Amygdala (tissue), 56 donors: Measurements from ENCODE around the gene EPS8L1.
"Not testable (repeated sequence)": the region's sequence is repeated elsewhere in the genome, so short reads cannot be mapped to it uniquely, and the experiment has no call there.

ENCODE experiments used
- DNase-seq, 56 donors: peaks; one replicate each; lab custom pipeline; 2025; lab: John Stamatoyannopoulos, UW

The EPS8L1 gene

DNA sequence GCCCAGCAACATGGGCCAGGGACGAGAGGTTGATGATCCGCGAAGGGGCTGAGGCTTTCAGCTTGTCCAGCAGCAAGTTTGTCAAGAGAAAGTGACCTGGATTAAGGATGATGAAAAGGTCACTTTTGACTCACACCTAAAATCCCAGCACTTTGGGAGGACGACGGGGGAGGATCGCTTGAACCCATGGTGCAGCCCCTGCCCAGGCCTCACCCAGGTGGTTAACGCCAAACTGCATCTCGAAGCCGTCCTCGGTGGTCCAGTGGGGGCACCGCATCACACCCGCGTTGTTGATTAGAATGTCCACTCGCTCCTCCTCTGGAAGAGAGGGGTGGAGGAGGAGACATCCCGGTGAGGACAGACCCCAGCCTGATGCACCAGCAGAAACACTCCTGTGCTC, 27.2 kb upstream of the EPS8L1 start:
- DNase-seq, result no peak

DNA sequence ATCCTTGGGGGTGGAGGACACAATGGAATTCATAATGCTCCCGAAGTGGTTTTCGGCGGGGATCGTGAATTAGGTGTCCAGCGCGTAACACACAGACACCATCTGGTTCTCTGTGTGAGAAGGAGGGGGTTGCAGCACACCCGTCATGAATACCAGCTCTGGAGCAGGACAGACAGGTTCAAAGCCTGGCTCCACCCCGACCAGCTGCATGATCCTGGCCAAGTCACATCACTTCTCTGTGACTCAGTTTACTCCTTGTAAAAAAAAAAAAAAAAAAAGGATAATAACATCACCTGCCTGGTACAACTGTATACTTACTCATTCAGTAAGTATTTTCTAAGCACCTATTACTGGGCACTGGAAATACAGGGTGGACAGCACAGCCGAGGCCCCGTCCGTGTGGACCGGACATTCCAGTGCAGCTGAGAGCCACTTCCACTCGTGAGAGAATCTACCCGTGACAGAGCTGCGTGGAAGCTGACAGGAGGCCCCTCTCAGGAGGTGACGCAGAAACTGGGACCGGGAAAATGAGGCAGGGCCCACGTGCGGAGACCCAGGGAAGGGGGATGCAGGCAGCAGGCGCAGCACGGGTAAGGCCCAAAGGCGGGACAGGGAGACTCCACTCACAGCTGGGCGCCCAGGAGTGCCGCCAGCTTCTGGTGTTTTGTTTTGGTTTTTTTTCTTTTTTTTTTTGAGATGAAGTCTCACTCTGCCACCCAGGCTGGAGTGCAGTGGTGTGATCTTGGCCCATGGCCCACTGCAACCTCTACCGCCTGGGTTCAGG, 24.7 kb upstream of the EPS8L1 start:
- DNase-seq, result no peak

DNA sequence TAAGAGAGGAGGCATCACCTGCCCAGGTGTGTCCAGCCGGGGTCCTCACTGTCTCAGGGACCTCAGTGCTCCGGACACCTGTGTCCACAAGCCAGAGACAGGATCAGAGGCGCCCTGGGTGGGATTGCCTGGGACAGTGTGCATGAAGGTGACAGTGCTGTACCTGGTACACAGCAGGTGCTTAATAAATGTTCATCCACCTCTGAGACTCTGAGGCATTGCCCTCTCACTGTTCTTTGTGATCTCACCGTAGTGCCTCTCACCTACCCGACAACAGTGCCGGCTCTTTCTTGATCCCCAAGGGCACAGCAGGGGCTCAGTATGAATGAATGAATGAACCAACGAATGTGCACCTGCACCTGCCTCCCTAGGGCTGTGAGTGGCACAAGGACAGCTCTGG, 21.9 kb upstream of the EPS8L1 start:
- no peak for DNase-seq

DNA sequence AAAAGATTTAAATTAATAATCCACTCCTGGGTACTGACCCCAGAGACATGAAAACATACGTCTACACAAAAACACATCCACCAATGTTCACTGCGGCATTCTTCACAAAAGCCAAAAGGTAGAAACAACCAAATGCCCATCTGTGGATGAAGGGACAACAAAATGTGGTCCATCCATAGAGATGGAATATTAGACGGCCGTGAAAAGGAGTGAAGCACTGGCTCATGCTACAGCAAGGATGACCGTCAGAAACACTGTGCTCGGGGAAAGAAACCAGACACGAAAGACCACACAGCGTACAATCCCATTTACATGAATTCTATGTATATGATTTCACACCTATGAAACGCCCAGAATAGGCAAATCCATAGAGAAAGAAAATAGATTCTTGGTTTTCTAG, 18.8 kb upstream of the EPS8L1 start:
- no peak for DNase-seq

DNA sequence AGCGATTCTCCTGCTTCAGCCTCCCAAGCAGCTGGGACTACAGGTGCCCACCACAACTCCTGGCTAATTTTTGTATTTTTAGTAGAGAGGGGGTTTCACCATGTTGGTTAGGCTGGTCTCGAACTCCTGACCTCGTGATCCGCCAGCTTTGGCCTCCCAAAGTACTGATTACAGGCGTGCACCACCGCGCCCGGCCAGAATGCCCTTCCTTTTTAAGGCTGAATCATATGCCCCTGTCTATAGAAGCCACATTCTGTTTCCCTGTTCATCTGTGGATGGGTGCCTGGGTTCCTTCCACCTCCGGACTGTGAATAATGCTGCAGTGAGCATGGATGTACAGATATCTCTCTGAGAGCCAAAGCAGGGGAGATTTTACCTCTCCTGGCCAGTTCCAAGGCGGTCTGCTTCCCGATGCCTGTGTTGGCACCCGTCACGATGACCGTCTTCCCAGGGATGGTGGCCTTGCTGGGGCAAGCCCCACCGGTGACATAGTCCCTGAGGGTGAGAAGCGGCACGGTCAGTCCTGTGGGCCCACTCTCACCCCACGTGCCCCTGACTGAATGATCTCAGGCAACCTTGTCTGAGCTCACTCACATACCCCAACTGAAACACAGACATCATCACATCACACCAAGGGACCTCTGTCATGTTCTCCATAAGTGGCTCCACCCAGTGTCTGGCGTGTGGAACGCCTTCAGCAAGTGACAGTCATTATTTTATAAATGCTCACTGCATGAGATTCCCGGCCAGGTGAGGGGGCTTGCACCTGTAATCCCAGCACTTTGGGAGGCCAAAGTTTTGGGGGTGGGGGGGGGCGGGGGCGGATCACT, 16.7 kb upstream of the EPS8L1 start:
- DNase-seq, result no peak

DNA sequence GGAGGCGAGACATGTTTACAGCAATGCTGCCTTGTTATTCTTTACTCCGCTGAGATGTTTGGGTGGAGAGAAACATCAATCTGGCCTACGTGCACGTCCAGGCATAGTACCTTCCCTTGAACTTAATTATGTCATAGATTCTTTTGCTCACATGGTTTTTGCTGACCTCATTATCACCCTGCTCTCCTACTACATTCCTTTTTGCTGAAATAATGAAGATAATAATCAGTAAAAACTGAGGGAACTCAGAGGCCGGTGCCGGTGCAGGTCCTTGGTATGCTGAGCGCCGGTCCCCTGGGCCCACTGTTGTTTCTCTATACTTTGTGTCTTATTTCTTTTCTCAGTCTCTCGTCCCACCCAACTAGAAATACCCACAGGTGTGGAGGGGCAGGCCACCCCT, 15.4 kb upstream of the EPS8L1 start:
- DNase-seq, result not testable (repeated sequence)

DNA sequence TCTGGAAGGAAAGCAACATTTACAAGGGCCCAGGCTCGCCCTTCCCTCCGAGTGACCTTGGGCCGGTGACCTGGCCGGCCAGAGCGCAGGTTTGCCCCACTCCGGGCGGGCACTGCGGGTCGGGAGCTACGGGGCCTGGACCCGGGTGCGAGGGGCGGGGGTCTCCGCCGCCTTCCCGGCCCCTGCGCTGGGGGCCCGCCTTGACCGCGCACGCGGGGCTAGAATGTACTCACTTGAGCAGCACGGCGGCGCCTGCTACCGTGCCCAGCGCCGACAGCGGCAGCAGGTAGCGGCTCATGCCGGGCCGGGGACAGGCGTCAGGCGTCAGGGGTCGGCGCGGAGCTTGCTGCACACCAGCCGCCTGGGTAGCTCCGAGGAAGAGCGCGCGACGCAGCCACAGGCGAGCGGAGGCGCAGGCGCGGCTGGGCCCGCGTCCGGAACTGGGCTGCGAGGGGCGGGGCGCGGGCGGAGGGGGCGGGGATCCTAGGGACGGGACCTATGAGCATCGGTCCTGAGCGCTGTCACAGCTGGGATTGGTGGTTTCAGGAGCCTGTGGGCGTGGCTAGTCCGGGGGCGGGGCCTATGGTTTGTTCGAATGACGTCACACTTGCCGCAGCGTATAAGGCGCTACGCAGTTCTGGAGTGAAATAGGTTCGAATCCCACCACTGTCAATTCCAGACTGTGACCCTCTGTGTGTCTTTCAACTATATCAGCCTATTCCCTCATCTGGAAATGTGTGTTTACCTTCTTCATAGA, 12.8 kb upstream of the EPS8L1 start, which contains the start of gene RDH13:
Gene RDH13 (minus strand): TSS at position 414 of the 757 bp plus-strand sequence. CDS start 116 bp downstream, at position 298.
- peak in 55 of 56 donors; percentile 12 to 97 (median 82) for DNase-seq

DNA sequence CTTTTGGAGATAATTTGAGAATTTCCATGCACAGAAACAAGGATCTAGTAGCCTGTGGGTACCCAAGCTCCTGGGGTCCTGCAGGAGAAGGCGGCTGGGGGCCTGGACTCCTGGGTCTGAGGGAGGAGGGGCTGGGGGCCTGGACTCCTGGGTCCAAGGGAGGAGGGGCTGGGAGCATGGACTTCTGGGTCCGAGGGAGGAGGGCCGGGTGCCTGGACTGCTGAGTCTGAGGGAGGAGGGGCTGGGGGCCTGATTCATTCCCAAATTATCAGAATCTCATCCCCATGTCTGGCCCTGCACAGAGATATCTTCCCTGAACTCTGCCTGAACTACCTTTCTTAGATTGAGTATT, 12.2 kb upstream of the EPS8L1 start:
- DNase-seq, result no peak

DNA sequence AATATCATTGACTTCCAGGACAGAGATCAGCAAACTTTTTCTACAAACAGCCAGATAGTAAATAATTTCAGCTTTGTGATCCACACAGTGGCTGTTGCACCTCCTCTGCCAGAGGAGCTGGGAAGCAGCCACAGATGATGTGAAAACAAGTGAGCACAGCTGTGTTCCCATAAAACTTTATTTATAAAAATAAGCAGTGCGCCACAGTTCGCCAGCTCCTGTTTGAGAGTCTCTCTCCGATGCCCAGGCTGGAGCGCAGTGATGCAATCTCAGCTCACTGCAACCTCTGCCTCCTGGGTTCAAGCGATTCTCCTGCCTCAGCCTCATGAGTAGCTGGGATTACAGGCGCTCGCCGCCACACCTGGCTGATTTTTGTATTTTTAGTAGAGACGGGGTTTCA, 10.2 kb upstream of the EPS8L1 start:
- DNase-seq, result not testable (repeated sequence)

DNA sequence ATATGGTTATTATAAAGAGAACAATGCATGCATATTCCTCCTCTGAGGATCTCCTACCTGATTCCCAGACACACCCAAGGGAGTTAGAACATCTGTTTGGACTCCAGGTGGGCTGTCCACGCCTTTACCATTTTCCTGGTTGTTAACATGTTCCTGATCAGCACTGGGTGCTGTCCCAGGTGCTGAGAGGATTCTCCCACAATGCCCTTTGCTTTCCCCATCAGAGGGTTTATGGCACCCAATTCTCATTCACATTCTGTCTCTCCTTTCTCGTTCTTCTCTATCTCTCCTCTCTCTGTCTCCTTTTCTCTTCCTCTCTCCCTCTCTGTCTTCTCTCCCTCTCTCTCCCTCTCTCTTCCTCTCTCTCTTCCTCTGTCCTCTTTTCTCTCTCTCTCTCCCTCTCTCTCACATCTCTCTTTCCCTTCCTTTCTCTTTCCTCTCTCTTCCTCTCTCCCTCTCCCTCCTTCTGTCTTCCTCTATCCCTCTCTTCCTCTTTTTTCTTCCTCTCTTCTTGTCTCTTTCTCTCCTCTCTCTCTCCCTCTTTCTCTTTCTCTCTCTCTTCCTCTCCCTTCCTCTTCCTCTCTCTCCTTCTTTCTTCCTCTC, 9.5 kb upstream of the EPS8L1 start:
- no peak for DNase-seq

DNA sequence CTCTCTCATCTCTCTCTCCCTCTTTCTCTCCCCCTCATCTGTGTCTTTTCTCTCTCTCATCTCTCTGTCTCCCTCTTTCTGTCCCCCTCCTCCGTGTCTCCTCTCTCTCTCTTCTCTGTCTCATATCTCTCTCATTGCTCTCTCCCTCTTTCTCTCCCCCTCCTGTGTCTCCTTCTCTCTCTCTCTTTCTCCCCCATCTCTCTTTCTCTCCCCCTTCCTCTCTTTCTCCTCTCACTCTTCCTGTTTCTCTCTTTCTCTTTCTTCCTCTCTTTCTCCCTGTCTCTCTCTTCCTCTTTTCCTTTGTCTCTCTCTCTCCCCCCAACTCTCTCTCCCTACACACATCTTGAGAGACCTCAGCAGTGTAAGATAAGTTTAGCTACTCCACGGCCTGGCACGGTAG, 7.8 kb upstream of the EPS8L1 start:
- DNase-seq, result no peak

DNA sequence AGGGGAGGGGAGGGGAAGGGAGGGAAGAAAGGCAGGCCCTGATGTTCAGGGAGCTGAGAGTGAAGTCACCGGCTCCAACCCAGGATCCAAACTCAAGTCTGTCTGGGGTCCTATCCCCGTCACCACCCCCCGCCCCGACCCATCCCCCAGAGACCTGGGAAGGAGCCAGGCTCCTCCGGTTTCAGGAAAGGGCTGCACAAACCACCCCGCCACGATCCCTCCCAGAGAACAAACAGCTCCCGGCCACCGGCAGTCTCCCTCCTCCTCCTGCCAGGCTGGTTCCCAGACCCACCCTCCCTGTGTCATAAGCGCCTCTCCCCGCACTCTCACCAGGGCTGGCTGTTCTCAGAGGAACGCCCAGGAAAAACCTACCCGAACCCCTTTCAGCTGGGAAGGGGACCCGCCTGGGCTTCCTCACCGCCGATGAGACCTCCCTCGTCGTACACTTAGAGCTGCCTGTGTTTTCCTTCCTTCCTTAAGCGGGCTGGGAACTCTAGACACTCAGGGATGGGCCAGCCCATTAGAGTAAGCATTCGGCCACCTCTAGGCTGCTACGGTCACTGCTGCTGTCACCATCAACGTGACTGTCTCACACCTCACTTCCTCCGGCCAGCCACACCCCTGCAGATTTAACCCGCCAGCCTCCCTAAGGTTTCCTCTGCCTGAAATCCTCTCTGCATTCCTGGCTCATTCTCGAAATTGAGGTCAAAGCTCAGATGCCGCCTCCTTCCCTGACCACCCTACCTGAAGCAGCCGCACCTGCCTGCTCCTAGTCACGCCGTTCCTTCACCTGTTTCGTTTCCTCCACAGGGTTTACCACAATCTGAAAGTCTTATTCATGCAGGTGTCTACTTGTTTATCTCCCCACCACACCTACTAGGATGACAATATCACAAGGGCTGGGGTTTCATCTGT, 6.5 kb upstream of the EPS8L1 start:
- DNase-seq, result no peak

DNA sequence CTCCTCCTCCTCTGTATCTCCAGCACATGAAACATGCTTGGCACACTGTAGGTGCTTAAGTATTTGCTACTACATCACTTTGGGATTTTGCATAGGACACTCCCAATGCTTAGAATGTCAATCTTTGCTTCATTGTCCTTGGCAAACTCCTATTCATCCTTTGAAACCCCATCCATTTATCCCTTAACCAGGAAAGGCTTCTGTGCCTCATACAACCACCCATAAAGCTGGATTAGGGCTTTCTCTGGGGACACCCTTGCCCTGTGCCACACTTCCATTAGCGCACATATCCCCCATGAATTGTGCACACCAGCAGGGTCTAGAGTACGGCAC, 5.8 kb upstream of the EPS8L1 start:
- no peak for DNase-seq

DNA sequence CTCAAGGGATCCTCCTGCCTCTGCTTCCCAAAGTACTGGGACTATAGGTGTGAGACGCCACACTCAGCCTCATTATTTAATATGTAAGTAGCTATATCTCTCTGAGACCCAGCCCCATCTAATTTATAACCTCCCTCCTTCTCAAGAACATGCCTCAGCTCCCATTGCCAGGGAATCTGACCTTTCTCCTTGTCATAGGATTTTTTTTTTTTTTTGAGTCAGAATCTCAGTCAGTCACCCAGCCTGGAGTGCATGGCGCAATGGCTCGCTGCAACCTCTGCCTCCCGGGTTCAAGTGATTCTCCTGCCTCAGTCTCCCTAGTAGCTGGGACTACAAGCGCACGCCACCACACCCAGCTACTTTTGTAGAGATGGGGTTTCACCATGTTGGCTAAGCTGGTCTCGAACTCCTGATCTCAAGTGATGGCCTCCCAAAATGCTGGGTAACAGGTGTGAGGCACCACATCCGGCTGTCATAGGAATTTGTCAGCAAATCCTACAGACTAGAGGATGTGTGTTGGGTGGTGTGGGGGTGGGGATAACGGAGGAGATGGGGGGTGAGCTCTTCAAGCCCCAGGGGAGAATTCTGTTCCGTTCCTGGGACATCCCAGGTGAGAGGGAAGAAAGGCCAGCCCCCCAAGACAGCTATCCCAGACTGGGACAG, 5.1 kb upstream of the EPS8L1 start:
- DNase-seq, result no peak

DNA sequence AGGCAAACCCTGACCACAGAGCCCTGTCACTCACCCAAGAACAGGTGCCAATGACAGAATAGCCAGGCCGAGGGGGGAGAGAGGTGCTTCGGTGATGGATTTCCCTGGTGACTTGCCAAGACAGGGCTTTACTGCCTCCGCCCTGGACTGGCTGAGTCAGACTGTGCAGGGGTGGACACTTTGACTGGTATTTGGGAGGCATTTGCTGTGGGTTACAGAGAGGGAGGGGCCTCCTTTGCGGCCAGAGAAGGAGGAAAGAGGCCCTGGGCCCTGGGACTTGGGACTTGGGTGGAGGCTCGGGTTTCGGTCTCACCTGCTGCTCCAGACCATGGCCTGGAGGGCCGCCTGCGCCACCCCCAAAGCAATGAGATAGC, 4.6 kb upstream of the EPS8L1 start:
- DNase-seq, result no peak

DNA sequence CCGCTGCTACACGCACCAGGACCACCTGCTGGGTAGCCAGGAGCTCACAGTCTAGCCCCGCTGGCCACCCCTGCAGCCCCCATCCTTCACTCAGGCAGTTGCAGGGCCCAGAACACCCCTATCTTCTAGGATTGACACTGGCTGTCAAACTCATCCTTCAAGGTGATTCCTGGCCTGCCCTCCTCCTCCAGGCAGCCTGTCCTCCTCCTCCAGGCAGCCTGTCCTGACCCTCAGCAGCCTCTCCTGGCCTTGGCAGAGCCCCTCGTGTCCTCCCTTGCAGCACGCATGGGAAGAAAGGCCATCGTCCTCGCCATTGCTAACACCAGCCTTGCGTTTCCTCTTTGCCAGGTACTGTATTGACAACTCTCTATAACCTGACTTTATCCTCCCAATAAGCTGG, 3.8 kb upstream of the EPS8L1 start:
- DNase-seq, result no peak

DNA sequence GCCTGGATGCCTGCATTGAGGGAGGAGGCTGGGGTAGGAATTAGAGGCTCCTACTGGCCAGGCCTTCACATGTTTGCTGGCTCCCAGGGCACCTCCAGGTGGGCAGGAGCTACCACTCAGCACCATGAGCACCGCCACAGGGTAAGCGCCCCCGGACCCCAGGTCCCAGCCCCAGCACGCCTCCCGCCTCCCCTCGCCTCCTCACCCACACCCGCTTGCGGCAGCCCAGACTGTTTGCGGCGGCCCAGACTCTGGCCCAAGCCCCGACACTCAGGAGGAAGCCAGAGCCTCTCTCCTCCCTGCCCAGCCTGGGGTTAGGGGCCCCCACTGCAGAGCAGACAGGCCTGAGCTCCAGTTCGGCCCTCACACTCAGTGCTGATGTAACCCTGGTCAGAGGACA, 652 bp downstream of the EPS8L1 start:
- no peak for DNase-seq

DNA sequence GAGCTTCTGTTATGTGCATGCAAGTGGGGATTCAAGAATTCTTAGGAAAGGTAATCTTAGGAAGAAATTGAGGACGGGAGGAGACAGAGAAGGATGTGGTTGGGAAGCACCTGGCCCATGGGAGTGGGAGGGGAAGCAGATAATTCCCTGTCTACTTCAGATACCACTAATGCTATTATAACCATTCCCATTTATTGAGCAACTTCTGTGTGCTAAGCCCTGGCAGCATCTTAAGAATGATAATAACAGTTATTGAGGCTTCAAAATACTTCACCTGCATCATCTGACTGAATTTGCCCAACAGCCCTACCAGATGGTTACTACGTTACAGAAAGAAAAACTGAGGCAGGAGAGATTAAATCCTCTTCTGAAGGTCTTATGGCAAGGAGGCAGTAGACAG, 1.4 kb downstream of the EPS8L1 start:
- DNase-seq, result no peak

DNA sequence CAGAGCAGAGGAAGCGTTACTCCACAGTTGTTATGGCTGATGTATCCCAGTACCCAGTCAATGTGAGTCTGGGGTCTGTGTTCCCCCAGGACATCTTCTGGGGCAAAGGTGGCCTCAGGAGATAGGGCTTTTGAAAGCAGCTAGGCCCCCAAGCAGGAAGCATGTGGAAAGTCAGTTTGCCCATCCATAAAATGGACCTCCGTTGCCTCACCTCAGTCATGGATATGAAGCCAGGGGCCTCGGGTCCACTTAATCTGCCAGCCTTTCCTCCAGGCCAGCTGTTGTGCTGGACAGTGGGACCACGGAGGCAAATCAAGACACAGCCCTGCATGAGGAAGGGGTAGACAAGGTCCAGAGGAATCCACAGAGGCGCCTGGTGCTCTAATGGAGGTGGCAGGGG, 3.3 kb downstream of the EPS8L1 start:
- no peak for DNase-seq
